HFFc6 (cell line): ENCODE data around the gene TIMP3. TPM values are rescaled to one million over a fixed set of nuclear protein-coding genes. Genes with fewer than 3 reads are reported as not detected.

Experiments used
- DNase-seq: peaks from one replicate; pipeline ENCODE4 v3.0.0-alpha.2; 2018
- H3K27ac Mint-ChIP-seq: 2 replicates; pipeline ENCODE4 v1.8.0; 2020; ENCODE audit warnings: mild to moderate bottlenecking, mixed read lengths
- H3K27me3 Mint-ChIP-seq: 2 replicates; pipeline ENCODE4 v1.8.0; 2021; ENCODE audit warnings: mild to moderate bottlenecking, moderate library complexity, mixed read lengths; ENCODE audit not compliant: insufficient read depth
- H3K36me3 Mint-ChIP-seq: 2 replicates; pipeline ENCODE4 v1.8.0; 2021; ENCODE audit warnings: low read depth, mixed read lengths
- H3K4me1 Mint-ChIP-seq: 2 replicates; pipeline ENCODE4 v1.8.0; 2020; ENCODE audit warnings: low read depth, mixed read lengths
- H3K4me3 Mint-ChIP-seq: 2 replicates; pipeline ENCODE4 v1.8.0; 2020; ENCODE audit warnings: mild to moderate bottlenecking, moderate library complexity, mixed read lengths
- H3K9me3 Mint-ChIP-seq: 2 replicates; pipeline ENCODE4 v1.8.0; 2020; ENCODE audit warnings: mild to moderate bottlenecking, mixed read lengths
- total RNA-seq, 6 experiments: library from RNA; stranded (reverse); fragmentation: NEBNext Ultra II Directional; extraction: Animal tissue kit (Norgen Biotek cat#: 25700); gene quantifications; 2 replicates in 1 of 6; 3 replicates in 5 of 6; pipeline ENCODE4 v1.2.3, GENCODE V29; 2021
- TF ChIP-seq, protein P1 (sequence below): fragments of 200-600 bp; sonication (generic); IDR thresholded peaks from 2 replicates; pipeline ENCODE4 v1.5.0; 2021; ENCODE audit warnings: antibody characterized with exemption, mild to moderate bottlenecking

The TIMP3 gene
- total RNA-seq, 6 experiments from 2014 or later: 303 to 525 (median 354) TPM

DNA sequence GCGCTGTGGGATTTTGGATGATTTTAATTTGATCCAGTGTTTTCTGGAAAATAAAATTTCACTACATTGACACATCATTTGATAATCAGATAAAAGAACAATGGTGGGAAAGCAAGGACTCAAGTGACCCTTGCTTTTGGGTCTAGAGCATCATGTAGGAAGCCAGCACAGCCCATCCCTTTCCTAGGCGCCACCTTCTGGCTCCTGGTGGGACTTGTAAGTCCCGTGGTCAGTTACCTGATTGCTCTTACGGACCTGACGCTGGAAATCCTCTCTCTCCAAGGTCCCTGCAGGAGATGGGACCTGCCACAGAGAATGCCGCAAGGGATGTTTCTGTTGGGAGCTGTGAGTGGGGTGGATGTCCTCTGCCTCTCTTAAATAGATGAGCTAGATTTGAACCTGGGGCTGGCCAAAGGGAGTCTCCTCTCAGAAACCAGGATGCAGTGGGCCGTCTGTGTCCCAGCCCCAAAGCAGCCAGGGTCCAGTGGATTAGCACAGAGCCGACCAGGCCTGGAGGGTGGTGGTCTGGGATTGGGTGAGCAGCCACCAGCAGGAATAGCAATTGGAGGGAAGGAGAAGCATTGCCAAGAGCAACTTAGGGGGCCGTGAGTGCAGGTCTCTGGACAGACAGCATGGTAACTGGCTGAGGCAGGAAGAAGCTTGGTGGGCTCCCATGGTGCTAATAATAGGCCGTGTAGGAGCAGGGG is 21.7 kb downstream of the TIMP3 start:
- DNase-seq: no peak
- H3K27ac Mint-ChIP-seq: peak overlapping the region; percentile 27; the same call in 1 of the 2 replicates
- TF ChIP-seq, protein P1, sequence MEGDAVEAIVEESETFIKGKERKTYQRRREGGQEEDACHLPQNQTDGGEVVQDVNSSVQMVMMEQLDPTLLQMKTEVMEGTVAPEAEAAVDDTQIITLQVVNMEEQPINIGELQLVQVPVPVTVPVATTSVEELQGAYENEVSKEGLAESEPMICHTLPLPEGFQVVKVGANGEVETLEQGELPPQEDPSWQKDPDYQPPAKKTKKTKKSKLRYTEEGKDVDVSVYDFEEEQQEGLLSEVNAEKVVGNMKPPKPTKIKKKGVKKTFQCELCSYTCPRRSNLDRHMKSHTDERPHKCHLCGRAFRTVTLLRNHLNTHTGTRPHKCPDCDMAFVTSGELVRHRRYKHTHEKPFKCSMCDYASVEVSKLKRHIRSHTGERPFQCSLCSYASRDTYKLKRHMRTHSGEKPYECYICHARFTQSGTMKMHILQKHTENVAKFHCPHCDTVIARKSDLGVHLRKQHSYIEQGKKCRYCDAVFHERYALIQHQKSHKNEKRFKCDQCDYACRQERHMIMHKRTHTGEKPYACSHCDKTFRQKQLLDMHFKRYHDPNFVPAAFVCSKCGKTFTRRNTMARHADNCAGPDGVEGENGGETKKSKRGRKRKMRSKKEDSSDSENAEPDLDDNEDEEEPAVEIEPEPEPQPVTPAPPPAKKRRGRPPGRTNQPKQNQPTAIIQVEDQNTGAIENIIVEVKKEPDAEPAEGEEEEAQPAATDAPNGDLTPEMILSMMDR: peak; percentile 70
- H3K9me3 Mint-ChIP-seq: no peaks in the 10 kb centered on the region
- H3K27me3 Mint-ChIP-seq: peaks cover 10% of the 10 kb centered on the region
- H3K36me3 Mint-ChIP-seq: peaks cover 13% of the 10 kb centered on the region
- peaks cover 56% of the 10 kb centered on the region for H3K4me1 Mint-ChIP-seq
- no peak overlapping the region for H3K4me3 Mint-ChIP-seq

DNA sequence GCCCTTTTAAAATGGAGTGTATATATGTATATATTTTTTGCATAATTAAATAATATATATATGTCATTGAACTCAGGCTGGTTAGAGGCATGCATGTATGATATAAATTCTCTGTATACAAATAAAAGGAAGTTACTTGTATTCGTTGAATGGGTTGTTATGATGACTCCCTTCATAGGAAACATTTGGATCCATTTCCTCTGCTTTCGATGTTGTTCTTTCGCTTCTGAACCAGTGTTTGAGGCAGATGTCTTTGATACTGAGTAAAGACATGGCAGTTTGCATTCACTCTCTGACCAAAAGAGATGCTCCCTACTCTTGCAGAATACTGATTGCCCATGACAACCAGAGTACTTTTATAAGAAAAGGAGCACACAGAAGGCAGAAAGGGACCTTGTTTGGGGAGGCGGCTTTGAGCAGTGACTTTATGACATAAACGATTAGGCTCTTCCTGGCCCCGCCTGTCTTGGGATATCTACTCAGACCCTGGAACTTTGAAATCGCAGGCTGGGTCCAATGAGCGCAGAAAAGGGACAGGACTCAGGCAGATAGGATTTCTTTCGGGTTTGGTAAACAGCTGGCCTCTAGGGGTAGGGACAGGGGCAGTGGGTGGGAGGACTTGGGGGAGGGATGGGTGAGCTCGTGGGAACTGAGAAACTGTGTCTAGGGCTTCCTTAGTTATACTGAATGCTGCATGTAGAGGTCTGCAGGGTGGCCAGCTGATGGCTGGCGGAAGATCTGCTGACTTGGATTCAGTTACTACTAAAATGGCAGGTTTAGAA is 23.2 kb downstream of the TIMP3 start:
- peaks cover 48% of the 10 kb centered on the region for H3K4me1 Mint-ChIP-seq
- H3K9me3 Mint-ChIP-seq: no peaks in the 10 kb centered on the region

DNA sequence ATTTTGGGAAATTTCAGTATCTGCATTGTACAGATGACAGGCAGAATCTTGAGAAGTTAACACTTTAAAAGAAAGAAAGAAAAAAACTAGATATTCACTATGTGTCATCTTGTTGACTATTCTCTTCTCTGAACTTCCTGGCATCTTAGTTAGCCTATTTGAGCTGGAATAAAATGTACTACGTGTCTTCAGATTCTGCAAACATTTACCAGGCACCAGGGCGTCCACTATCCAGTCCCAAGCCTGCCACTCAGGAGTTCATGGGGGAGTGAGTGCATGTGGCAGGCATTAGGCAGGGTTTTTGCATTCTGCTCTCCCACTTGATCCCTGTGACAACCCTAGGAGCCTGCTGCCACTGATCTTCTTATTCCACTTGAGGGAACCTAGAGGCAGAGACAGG is 25.0 kb downstream of the TIMP3 start:
- TF ChIP-seq, protein P1: no peak
- DNase-seq: no peak
- Mint-ChIP-seq H3K4me1 (peaks cover 45% of the 10 kb centered on the region), H3K27me3 (peaks cover 18% of the 10 kb centered on the region), H3K27ac (peak overlapping the region; percentile 55), H3K9me3 (no peaks in the 10 kb centered on the region), H3K4me3 (no peak overlapping the region), H3K36me3 (peaks cover 19% of the 10 kb centered on the region)

More for the DNA sequence above, 23.2 kb downstream of the TIMP3 start:
- TF ChIP-seq, protein P1: no peak
- peak overlapping the region; percentile 59 for H3K27ac Mint-ChIP-seq
- DNase-seq: no peak
- no peak overlapping the region; the same call in 1 of the 2 replicates for H3K4me3 Mint-ChIP-seq
- peaks cover 19% of the 10 kb centered on the region for H3K36me3 Mint-ChIP-seq
- peaks cover 15% of the 10 kb centered on the region for H3K27me3 Mint-ChIP-seq

DNA sequence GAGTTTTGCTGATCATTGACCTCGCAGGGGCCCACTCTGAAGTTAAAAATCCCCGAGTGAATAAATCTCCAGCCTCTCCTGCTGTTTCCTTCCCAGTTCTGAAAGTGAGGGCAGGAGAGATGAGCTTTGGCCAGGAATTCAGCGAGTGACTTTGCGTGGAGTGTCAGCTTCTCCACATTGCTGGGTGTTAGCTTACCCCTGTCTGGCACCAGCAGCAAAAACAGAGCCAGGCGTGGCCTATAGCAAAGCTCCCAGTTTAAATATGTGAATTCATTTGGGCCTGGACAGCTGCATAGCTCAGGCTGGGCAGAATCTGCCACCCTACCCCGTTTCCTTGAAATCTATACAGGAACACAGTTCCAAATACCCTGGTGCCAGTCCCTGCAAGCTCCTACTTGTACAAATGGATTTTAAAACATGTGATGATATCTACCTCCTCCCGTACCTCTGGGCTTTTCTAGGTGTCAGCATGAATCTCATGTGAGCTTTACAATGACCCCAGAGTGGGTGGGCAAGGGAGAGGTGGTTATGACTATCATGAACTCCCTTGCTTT is 25.6 kb downstream of the TIMP3 start:
- Mint-ChIP-seq H3K4me1 (peaks cover 44% of the 10 kb centered on the region), H3K9me3 (no peaks in the 10 kb centered on the region), H3K27ac (peak overlapping the region; percentile 60; the same call in 1 of the 2 replicates), H3K36me3 (peaks cover 19% of the 10 kb centered on the region), H3K27me3 (peaks cover 21% of the 10 kb centered on the region), H3K4me3 (no peak overlapping the region)
- TF ChIP-seq, protein P1: no peak
- DNase-seq: no peak

DNA sequence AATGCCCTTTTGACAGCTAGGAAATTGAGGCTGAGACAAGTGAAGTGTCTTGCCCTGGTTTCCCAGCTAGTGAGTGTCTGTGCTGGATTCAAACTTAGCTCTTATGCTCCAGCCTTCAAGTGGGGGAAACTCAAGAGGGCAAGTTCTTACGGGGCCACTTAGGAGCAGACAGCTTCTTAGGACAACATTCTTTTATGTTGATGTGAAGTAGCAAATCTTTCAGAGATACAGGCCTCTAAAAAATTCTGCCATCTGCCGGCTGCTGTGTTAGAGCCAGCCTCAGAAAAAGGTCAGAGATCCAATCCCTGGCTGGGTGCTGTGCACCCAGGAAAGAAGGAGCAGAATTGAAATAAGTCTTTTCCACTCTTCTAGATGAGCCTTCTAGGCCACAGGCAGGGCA is 26.6 kb downstream of the TIMP3 start:
- Mint-ChIP-seq H3K4me3 (no peak overlapping the region), H3K36me3 (peaks cover 24% of the 10 kb centered on the region), H3K4me1 (peaks cover 34% of the 10 kb centered on the region), H3K27me3 (peaks cover 22% of the 10 kb centered on the region), H3K9me3 (no peaks in the 10 kb centered on the region), H3K27ac (peak overlapping the region; percentile 60)
- TF ChIP-seq, protein P1: no peak
- no peak for DNase-seq
